NOMO-1 (cell line): Measurements from ENCODE around the gene FAM83C.

Source experiments
- DNase-seq, 2 experiments: peaks; one replicate each; lab custom pipeline; 2025; ENCODE audit not compliant: unreplicated experiment in 2 of 2; lab: John Stamatoyannopoulos, UW

The FAM83C gene

GRCh38 chr20:35240811-35241293, 51.4 kb downstream of the FAM83C start:
- DNase-seq = no peak

- DNase-seq = no peak
Measured at GRCh38 chr20:35240083-35240810, 52.0 kb downstream of the FAM83C start.

- DNase-seq = no peak
Measured at GRCh38 chr20:35238735-35239134, 53.5 kb downstream of the FAM83C start.

- peak; percentile 56 to 90 for DNase-seq
Measured at GRCh38 chr20:35238170-35238569, 54.1 kb downstream of the FAM83C start.

- no peak for DNase-seq
Measured at GRCh38 chr20:35237486-35237885, 54.7 kb downstream of the FAM83C start.

- DNase-seq = no peak
Measured at GRCh38 chr20:35235881-35236280, 56.3 kb downstream of the FAM83C start.
